HepG2 (cell line): Measurements from ENCODE around the gene SHFL. TPM values are rescaled to one million over a fixed set of nuclear protein-coding genes. Genes with fewer than 3 reads are reported as not detected.

Source experiments
- ATAC-seq: fragments of 200-7000 bp; cut with Tn5 transposase; 3 replicates; pipeline ENCODE4 v1.9.1; 2020; ENCODE audit warnings: mild to moderate bottlenecking, moderate library complexity
- BruUV-seq: library from RNA; stranded (reverse); fragments of 400-500 nt; replicated peaks from 2 replicates; lab custom pipeline; 2021; lab: Mats Ljungman, UMichigan
- CTCF ChIA-PET: fragments of 300-600 bp; formaldehyde crosslinking; extraction: SDS; loops from one replicate; lab custom pipeline; 2021; ENCODE audit warnings: low total read pairs, inconsistent platforms, low intra/inter-chr PET ratio; lab: Yijun Ruan, JAX
- POLR2A ChIA-PET: fragments of 350-600 bp; sonication (Branson Sonifier 250); formaldehyde crosslinking; loops from one replicate; lab custom pipeline; 2020; ENCODE audit warnings: antibody characterized with exemption, inconsistent platforms; lab: Yijun Ruan, JAX
- DNase-seq: peaks from one replicate; pipeline ENCODE4 v3.0.0-alpha.2; 2015; ENCODE audit warnings: low spot score
- FAIRE-seq: peaks from 3 replicates; lab custom pipeline; 2011; peaks lifted over from hg19 to GRCh38; lab: Jason Lieb, UNC
- H2AFZ ChIP-seq: one replicate; pipeline ENCODE4 v1.6.1; 2011; ENCODE audit warnings: low read length, inconsistent platforms
- H3K27ac ChIP-seq: fragments of 300-600 bp; 3 replicates; pipeline ENCODE4 v1.8.0; 2011; ENCODE audit warnings: mixed run types, mild to moderate bottlenecking, mixed read lengths, low read length, inconsistent platforms; ENCODE audit not compliant: insufficient read depth; ENCODE audit errors: extremely low read length
- H3K27me3 ChIP-seq, 2 experiments: fragments of 200-600 bp in 1 of 2; 2 replicates in 1 of 2; 3 replicates in 1 of 2; pipeline versions ENCODE4 v1.6.0 to v1.8.0; 2011; ENCODE audit warnings: low read length in 2 of 2, mild to moderate bottlenecking in 2 of 2, moderate library complexity in 2 of 2, inconsistent platforms in 1 of 2; ENCODE audit not compliant: insufficient read depth in 2 of 2, control insufficient read depth in 1 of 2
- H3K36me3 ChIP-seq, 2 experiments: fragments of 200-600 bp in 1 of 2; replicated peaks in 1 of 2; 2 replicates in 1 of 2; 3 replicates in 1 of 2; pipeline versions ENCODE4 v1.5.1 to v1.8.0; 2011; ENCODE audit warnings: low read length in 2 of 2, inconsistent platforms in 1 of 2; ENCODE audit not compliant: insufficient read depth in 2 of 2, control insufficient read depth in 1 of 2
- H3K4me1 ChIP-seq: 2 replicates; pipeline ENCODE4 v1.5.1; 2012; ENCODE audit warnings: low read length, inconsistent platforms; ENCODE audit not compliant: insufficient read depth
- H3K4me2 ChIP-seq: 2 replicates; pipeline ENCODE4 v1.6.0; 2011; ENCODE audit warnings: low read depth, low read length, inconsistent platforms
- H3K4me3 ChIP-seq, 3 experiments: fragments of 200-600 bp in 1 of 3; sonication (generic), shearing (Covaris generic) in 1 of 3; replicated peaks in 1 of 3; 2 replicates each; pipeline ENCODE4 v1.5.1; 2011 to 2016; ENCODE audit warnings: low read length in 3 of 3, inconsistent platforms in 2 of 3, low read depth in 2 of 3, mild to moderate bottlenecking in 2 of 3, control low read depth in 1 of 3, mixed read lengths in 1 of 3; ENCODE audit not compliant: insufficient read depth in 1 of 3
- H3K79me2 ChIP-seq: one replicate; pipeline ENCODE4 v1.6.1; 2011; ENCODE audit warnings: low read length, inconsistent platforms; ENCODE audit not compliant: insufficient read depth
- H3K9ac ChIP-seq: 2 replicates; pipeline ENCODE4 v1.6.0; 2011; ENCODE audit warnings: mild to moderate bottlenecking, low read depth, low read length, inconsistent platforms; ENCODE audit not compliant: insufficient read depth
- H3K9me3 ChIP-seq: 2 replicates; pipeline ENCODE4 v1.5.1; 2012; ENCODE audit warnings: mild to moderate bottlenecking, low read length
- H4K20me1 ChIP-seq: 2 replicates; pipeline ENCODE4 v1.6.0; 2011; ENCODE audit warnings: inconsistent platforms, mild to moderate bottlenecking, low read length, moderate library complexity; ENCODE audit not compliant: insufficient read depth
- ELF3 ChIP-seq: IDR thresholded peaks from 2 replicates; pipeline ENCODE4 v1.6.1; 2016; ENCODE audit warnings: missing genetic modification reagents, missing compliant biosample characterization
- MEF2D ChIP-seq: sonication (generic); formaldehyde crosslinking; IDR thresholded peaks from 2 replicates; pipeline ENCODE4 v1.5.1; 2020; ENCODE audit warnings: mild to moderate bottlenecking, missing genetic modification reagents
- NAIF1 ChIP-seq: sonication (generic); formaldehyde crosslinking; IDR thresholded peaks from 2 replicates; pipeline ENCODE4 v1.5.0; 2020; ENCODE audit warnings: mild to moderate bottlenecking, missing genetic modification reagents, borderline replicate concordance
- ZBED4 ChIP-seq: sonication (generic); formaldehyde crosslinking; IDR thresholded peaks from 2 replicates; pipeline ENCODE4 v1.4.0; 2020; ENCODE audit warnings: missing genetic modification reagents, borderline replicate concordance
- ZHX2 ChIP-seq, 2 experiments: sonication (generic) in 1 of 2; formaldehyde crosslinking in 1 of 2; IDR thresholded peaks; 2 replicates each; pipeline versions ENCODE4 v1.6.1 to v1.9.0; 2014 to 2022; ENCODE audit warnings: antibody characterized with exemption in 1 of 2, borderline replicate concordance in 1 of 2, inconsistent platforms in 1 of 2, low read depth in 1 of 2, missing genetic modification reagents in 1 of 2
- ZNF234 ChIP-seq: sonication (generic); formaldehyde crosslinking; conservative IDR thresholded peaks from 2 replicates; pipeline ENCODE4 v1.5.1; 2020; ENCODE audit warnings: mild to moderate bottlenecking, missing genetic modification reagents
- ZNF264 ChIP-seq: sonication (generic); formaldehyde crosslinking; IDR thresholded peaks from 2 replicates; pipeline ENCODE4 v1.4.0; 2020; ENCODE audit warnings: missing genetic modification reagents
- ZSCAN20 ChIP-seq: sonication (generic); formaldehyde crosslinking; IDR thresholded peaks from 2 replicates; pipeline ENCODE4 v1.4.0; 2020; ENCODE audit warnings: missing genetic modification reagents, mild to moderate bottlenecking, borderline replicate concordance
- WGBS: methylation state at CpG from one replicate; pipeline ENCODE4 v1.1.6; 2017; ENCODE audit warnings: low lambda C conversion rate; 5-methylcytosine and 5-hydroxymethylcytosine counted together
- in situ Hi-C: cut with HindIII; loops from 2 replicates; pipeline ENCODE4 v1.10.0; 2017; ENCODE audit warnings: low pct_unique_long_range_greater_than_20kb; ENCODE audit not compliant: extremely low pct_ligation_motif_present
- intact Hi-C: fragments of 100-400 bp; cut with micrococcal nuclease; formaldehyde crosslinking; loops from one replicate; pipeline ENCODE4 v1.10.0; 2022; ENCODE audit not compliant: unreplicated experiment
- polyA plus RNA-seq, 8 experiments: library from polyadenylated mRNA; depleted of rRNA in 3 of 8; stranded (reverse) in 7 of 8; unstranded in 1 of 8; fragments of >200 nt; fragmentation: Illumina TruSeq in 4 of 8; extraction: Trizol in 4 of 8; gene quantifications; 2 replicates each; pipeline versions ENCODE4 v1.2.1 to v1.2.3, GENCODE V29; 2011 to 2016; ENCODE audit warnings: low read depth in 4 of 8, missing spikeins in 1 of 8, mixed read lengths in 1 of 8; ENCODE audit not compliant: insufficient read depth in 1 of 8
- total RNA-seq, 5 experiments: library from RNA; depleted of rRNA; stranded (reverse); fragments of >200 nt; fragmentation: Illumina TruSeq; extraction: Trizol; gene quantifications; 2 replicates each; pipeline ENCODE4 v1.2.3, GENCODE V29; 2016; ENCODE audit warnings: low read depth in 1 of 5

The SHFL gene
- total and polyA plus RNA-seq, 2 of the 13 experiments (the other 11 are each of a cell fraction or from before 2014, with no cell fraction given): 12.3 to 36.4 TPM

- intact Hi-C loops: no loop called here
Measured at GRCh38 chr19:10134040-10134439, 47.9 kb downstream of the SHFL start.

More at GRCh38 chr19:10134040-10134439, 47.9 kb downstream of the SHFL start:
- Histone ChIP-seq H4K20me1 (no peaks in the 10 kb centered on the region), H3K4me1 (no peaks in the 10 kb centered on the region), H3K36me3 (peaks cover 34 to 49% of the 10 kb centered on the region in 2 experiments), H3K9me3 (no peaks in the 10 kb centered on the region), H2AFZ (no peak overlapping the region), H3K4me3 (no peak overlapping the region), H3K27me3 (no peaks in the 10 kb centered on the region), H3K79me2 (no peaks in the 10 kb centered on the region), H3K9ac (no peak overlapping the region), H3K27ac (no peak overlapping the region), H3K4me2 (no peak overlapping the region)
- no peak for FAIRE-seq
- TF ChIP-seq ZNF264: no peak
- TF ChIP-seq MEF2D (CRISPR knock-in tag): no peak
- TF ChIP-seq ZHX2 (IDR thresholded peaks at IDR 0.05; ENCODE audit: low read depth): no peak
- TF ChIP-seq ZHX2 (CRISPR knock-in tag; IDR thresholded peaks at IDR 0.05; ENCODE audit: borderline replicate concordance): no peak
- no peak for TF ChIP-seq ELF3 (CRISPR knock-in tag)
- no peak for TF ChIP-seq ZNF234 (CRISPR knock-in tag)
- no peak for TF ChIP-seq ZBED4 (CRISPR knock-in tag)
- no peak for TF ChIP-seq ZSCAN20 (CRISPR knock-in tag)
- TF ChIP-seq NAIF1: no peak
- ATAC-seq: no peak
- in situ Hi-C loops: no loop called here
- no peak for DNase-seq
- no CpG with 5 or more reads among the region's 9 CpGs for WGBS
- ChIA-PET POLR2A (no interaction called here), CTCF (no interaction called here)
- BruUV-seq: no TSS peak
